Caco-2 (cell line): ENCODE data around the gene CBFA2T2. TPM values are rescaled to one million over a fixed set of nuclear protein-coding genes. Genes with fewer than 3 reads are reported as not detected.

Experiments
- BruUV-seq: library from RNA; stranded (reverse); fragments of 400-500 nt; replicated peaks from 2 replicates; lab custom pipeline; 2021; lab: Mats Ljungman, UMichigan
- CTCF ChIA-PET: fragments of 300-600 bp; sonication (Branson Sonifier 250); formaldehyde crosslinking; loops from one replicate; lab custom pipeline; 2022; ENCODE audit warnings: antibody characterized with exemption; lab: Charles Lee
- POLR2A ChIA-PET: fragments of 300-600 bp; sonication (Branson Sonifier 250); formaldehyde crosslinking; loops from one replicate; lab custom pipeline; 2022; ENCODE audit warnings: antibody characterized with exemption; lab: Charles Lee
- DNase-seq, 2 experiments: peaks; one replicate each; pipeline versions ENCODE4 v3.0.0 to v3.0.0-alpha.2; 2020 to 2022
- H3K27me3 ChIP-seq: replicated peaks from 2 replicates; pipeline ENCODE4 v1.6.0; 2011; ENCODE audit warnings: low read length; ENCODE audit not compliant: control insufficient read depth, insufficient read depth
- H3K36me3 ChIP-seq: 2 replicates; pipeline ENCODE4 v1.5.1; 2011; ENCODE audit warnings: low read length; ENCODE audit not compliant: control insufficient read depth, insufficient read depth
- H3K4me1 ChIP-seq: fragments of 250-450 bp; sonication (Bioruptor Pico); 2 replicates; pipeline ENCODE4 v1.5.1; 2020; ENCODE audit warnings: mild to moderate bottlenecking
- H3K4me3 ChIP-seq: 2 replicates; pipeline ENCODE4 v1.5.1; 2011; ENCODE audit warnings: low read depth, mild to moderate bottlenecking, control low read depth, low read length
- H3K9me3 ChIP-seq: fragments of 250-450 bp; sonication (Bioruptor Pico); 2 replicates; pipeline ENCODE4 v1.5.1; 2020; ENCODE audit warnings: mild to moderate bottlenecking, moderate library complexity
- H3K27ac Mint-ChIP-seq: one replicate; pipeline ENCODE4 v1.8.0; 2022; ENCODE audit warnings: mixed read lengths; ENCODE audit not compliant: unreplicated experiment
- H3K27me3 Mint-ChIP-seq: one replicate; pipeline ENCODE4 v1.8.0; 2022; ENCODE audit warnings: mixed read lengths; ENCODE audit not compliant: insufficient read depth, unreplicated experiment
- H3K36me3 Mint-ChIP-seq: one replicate; pipeline ENCODE4 v1.8.0; 2022; ENCODE audit warnings: mild to moderate bottlenecking, mixed read lengths; ENCODE audit not compliant: insufficient read depth, unreplicated experiment
- H3K4me1 Mint-ChIP-seq: one replicate; pipeline ENCODE4 v1.8.0; 2022; ENCODE audit warnings: low read depth, mixed read lengths; ENCODE audit not compliant: unreplicated experiment
- H3K4me3 Mint-ChIP-seq: one replicate; pipeline ENCODE4 v1.8.0; 2022; ENCODE audit warnings: mild to moderate bottlenecking, moderate library complexity, mixed read lengths; ENCODE audit not compliant: unreplicated experiment
- H3K9me3 Mint-ChIP-seq: one replicate; pipeline ENCODE4 v1.8.0; 2022; ENCODE audit warnings: mixed read lengths; ENCODE audit not compliant: unreplicated experiment
- intact Hi-C: fragments of 100-400 bp; cut with micrococcal nuclease; formaldehyde crosslinking; loops from one replicate; pipeline ENCODE4 v1.10.0; 2022; ENCODE audit not compliant: unreplicated experiment
- total RNA-seq: library from RNA; stranded (reverse); gene quantifications from 2 replicates; pipeline ENCODE4 v1.2.3, GENCODE V29; 2022
- TF ChIP-seq, protein P1 (sequence below), 2 experiments: fragments of 200-600 bp in 1 of 2; IDR thresholded peaks; 1 replicate in 1 of 2; 2 replicates in 1 of 2; pipeline versions ENCODE4 v1.5.1 to v1.8.0; 2011 to 2022; ENCODE audit warnings: antibody characterized with exemption in 1 of 2, control low read depth in 1 of 2, inconsistent platforms in 1 of 2, low read depth in 1 of 2, low read length in 1 of 2, mild to moderate bottlenecking in 1 of 2, moderate library complexity in 1 of 2; ENCODE audit not compliant: insufficient read depth in 1 of 2, severe bottlenecking in 1 of 2, unreplicated experiment in 1 of 2

Gene CBFA2T2
- total RNA-seq, 1 experiment from 2014 or later: 30.6 TPM

- H3K27me3 ChIP-seq: no peaks in the 10 kb centered on the region
- DNase-seq: no peak
- Mint-ChIP-seq H3K36me3 (peaks cover 49% of the 10 kb centered on the region), H3K4me1 (no peaks in the 10 kb centered on the region), H3K9me3 (no peaks in the 10 kb centered on the region), H3K27me3 (no peaks in the 10 kb centered on the region), H3K27ac (no peak overlapping the region), H3K4me3 (no peak overlapping the region)
- H3K4me3 ChIP-seq: no peak overlapping the region
- BruUV-seq: no TSS peak
- no peaks in the 10 kb centered on the region for H3K4me1 ChIP-seq
- intact Hi-C loops: no loop called here
- H3K9me3 ChIP-seq: no peaks in the 10 kb centered on the region
- H3K36me3 ChIP-seq: peaks cover 13% of the 10 kb centered on the region
- ChIA-PET POLR2A (no interaction called here), CTCF (interaction anchor here (0.7 kb wide), 1 partner anchor 121 kb away, joined by 7 read pairs; no protein-coding TSS in a partner anchor)
- TF ChIP-seq, protein P1, sequence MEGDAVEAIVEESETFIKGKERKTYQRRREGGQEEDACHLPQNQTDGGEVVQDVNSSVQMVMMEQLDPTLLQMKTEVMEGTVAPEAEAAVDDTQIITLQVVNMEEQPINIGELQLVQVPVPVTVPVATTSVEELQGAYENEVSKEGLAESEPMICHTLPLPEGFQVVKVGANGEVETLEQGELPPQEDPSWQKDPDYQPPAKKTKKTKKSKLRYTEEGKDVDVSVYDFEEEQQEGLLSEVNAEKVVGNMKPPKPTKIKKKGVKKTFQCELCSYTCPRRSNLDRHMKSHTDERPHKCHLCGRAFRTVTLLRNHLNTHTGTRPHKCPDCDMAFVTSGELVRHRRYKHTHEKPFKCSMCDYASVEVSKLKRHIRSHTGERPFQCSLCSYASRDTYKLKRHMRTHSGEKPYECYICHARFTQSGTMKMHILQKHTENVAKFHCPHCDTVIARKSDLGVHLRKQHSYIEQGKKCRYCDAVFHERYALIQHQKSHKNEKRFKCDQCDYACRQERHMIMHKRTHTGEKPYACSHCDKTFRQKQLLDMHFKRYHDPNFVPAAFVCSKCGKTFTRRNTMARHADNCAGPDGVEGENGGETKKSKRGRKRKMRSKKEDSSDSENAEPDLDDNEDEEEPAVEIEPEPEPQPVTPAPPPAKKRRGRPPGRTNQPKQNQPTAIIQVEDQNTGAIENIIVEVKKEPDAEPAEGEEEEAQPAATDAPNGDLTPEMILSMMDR (IDR thresholded peaks at IDR 0.05; ENCODE audit: insufficient read depth in 1 of 2, low read depth in 1 of 2, low read length in 1 of 2, severe bottlenecking in 1 of 2, unreplicated experiment in 1 of 2): no peak
These were observed 145.4 kb downstream of the CBFA2T2 start for GRCh38 chr20:33635341-33635740.

DNA sequence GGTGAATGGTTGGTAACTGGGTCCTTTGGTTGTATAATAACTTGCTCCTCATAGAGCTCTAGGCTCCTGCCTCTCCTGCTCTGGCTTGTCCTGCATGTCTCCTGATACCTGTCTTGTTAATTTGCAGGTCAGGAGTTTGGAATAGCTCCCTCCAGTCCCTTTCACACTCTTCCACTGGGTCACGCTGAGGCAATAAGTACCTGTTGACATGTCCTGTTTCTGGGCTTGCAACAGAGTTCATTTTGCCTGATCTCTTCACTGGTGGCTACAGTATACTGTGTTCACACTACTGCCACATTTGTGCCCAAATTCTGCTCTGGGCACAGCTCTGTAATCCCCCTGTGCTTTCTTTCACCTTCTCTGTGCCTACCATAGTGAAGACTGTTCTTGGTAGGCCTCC, 146.9 kb downstream of the CBFA2T2 start:
- no peaks in the 10 kb centered on the region for H3K9me3 ChIP-seq
- peak in 1 of 2 experiments; percentile 31 for DNase-seq
- BruUV-seq: no TSS peak
- no peaks in the 10 kb centered on the region for H3K27me3 ChIP-seq
- H3K36me3 ChIP-seq: peaks cover 11% of the 10 kb centered on the region
- no peak overlapping the region for H3K4me3 ChIP-seq
- CTCF ChIA-PET: interaction anchor here (0.6 kb wide), 1 partner anchor 450 kb away, joined by 3 read pairs; no protein-coding TSS in a partner anchor
- intact Hi-C loops: no loop called here
- Mint-ChIP-seq H3K9me3 (no peaks in the 10 kb centered on the region), H3K36me3 (peaks cover 57% of the 10 kb centered on the region), H3K27ac (no peak overlapping the region), H3K27me3 (no peaks in the 10 kb centered on the region), H3K4me1 (no peaks in the 10 kb centered on the region), H3K4me3 (no peak overlapping the region)
- POLR2A ChIA-PET: interaction anchor here (0.6 kb wide), 1 partner anchor 191 kb away, joined by 3 read pairs; no protein-coding TSS in a partner anchor
- H3K4me1 ChIP-seq: no peaks in the 10 kb centered on the region
- TF ChIP-seq, protein P1 (IDR thresholded peaks at IDR 0.05; ENCODE audit: insufficient read depth in 1 of 2, low read depth in 1 of 2, low read length in 1 of 2, severe bottlenecking in 1 of 2, unreplicated experiment in 1 of 2): no peak

DNA sequence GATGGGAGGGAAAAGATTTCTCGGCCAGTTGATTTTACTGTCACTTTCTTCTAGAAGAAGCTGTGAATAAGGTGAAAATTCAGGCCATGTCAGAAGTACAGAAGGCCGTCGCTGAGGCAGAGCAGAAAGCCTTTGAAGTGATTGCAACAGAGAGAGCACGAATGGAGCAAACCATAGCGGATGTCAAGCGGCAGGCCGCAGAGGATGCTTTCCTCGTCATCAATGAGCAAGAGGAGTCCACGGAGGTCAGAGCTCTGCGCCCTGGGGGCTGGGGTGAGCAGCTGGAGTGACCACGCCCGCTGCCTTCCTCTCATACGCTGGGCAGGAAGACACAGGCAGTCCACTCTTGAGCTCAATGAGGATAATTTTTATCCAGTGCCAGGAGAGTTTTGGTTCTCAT, 150.4 kb downstream of the CBFA2T2 start:
- ChIA-PET CTCF (interaction anchor here (0.5 to 1.6 kb wide), 3 partner anchors 28 to 386 kb away, joined by 3 to 4 read pairs (median 3); partner anchors contain the start of gene SNTA1), POLR2A (no interaction called here)
- Mint-ChIP-seq H3K36me3 (peaks cover 49% of the 10 kb centered on the region), H3K27me3 (no peaks in the 10 kb centered on the region), H3K27ac (no peak overlapping the region), H3K4me3 (no peak overlapping the region), H3K4me1 (no peaks in the 10 kb centered on the region), H3K9me3 (no peaks in the 10 kb centered on the region)
- Histone ChIP-seq H3K27me3 (no peaks in the 10 kb centered on the region), H3K4me1 (peaks cover 9% of the 10 kb centered on the region; the same call in 1 of the 2 replicates), H3K4me3 (no peak overlapping the region), H3K9me3 (no peaks in the 10 kb centered on the region), H3K36me3 (peaks cover 11% of the 10 kb centered on the region)
- intact Hi-C loops: no loop called here
- DNase-seq: peak in 1 of 2 experiments; percentile 67
- no TSS peak for BruUV-seq
- TF ChIP-seq, protein P1 (IDR thresholded peaks at IDR 0.05; ENCODE audit: insufficient read depth in 1 of 2, low read depth in 1 of 2, low read length in 1 of 2, severe bottlenecking in 1 of 2, unreplicated experiment in 1 of 2): no peak
